Muscle of arm (tissue), 12 donors: ENCODE results near the gene CST4. TPM values are rescaled to one million over a fixed set of nuclear protein-coding genes. Genes with fewer than 3 reads are reported as not detected.
A peak's percentile ranks its signal among the peaks of the same experiment; 100 is the strongest.
"Not testable (repeated sequence)": the region's sequence is repeated elsewhere in the genome, so short reads cannot be mapped to it uniquely, and the experiment has no call there.

Experiments
- DNase-seq: peaks from one replicate; pipeline ENCODE4 v3.0.0-alpha.2; 2013
- polyA plus RNA-seq, 12 donors: library from polyadenylated mRNA; unstranded; fragments of 120-200 nt; gene quantifications; one replicate each; pipeline ENCODE4 v1.2.1, GENCODE V29; 2013; ENCODE audit not compliant: insufficient read length in 12 of 12

The CST4 gene
- polyA plus RNA-seq, 12 donors: not detected

- no peak for DNase-seq
These were observed 27.8 kb downstream of the CST4 start for GRCh38 chr20:23661002-23661429.

DNA sequence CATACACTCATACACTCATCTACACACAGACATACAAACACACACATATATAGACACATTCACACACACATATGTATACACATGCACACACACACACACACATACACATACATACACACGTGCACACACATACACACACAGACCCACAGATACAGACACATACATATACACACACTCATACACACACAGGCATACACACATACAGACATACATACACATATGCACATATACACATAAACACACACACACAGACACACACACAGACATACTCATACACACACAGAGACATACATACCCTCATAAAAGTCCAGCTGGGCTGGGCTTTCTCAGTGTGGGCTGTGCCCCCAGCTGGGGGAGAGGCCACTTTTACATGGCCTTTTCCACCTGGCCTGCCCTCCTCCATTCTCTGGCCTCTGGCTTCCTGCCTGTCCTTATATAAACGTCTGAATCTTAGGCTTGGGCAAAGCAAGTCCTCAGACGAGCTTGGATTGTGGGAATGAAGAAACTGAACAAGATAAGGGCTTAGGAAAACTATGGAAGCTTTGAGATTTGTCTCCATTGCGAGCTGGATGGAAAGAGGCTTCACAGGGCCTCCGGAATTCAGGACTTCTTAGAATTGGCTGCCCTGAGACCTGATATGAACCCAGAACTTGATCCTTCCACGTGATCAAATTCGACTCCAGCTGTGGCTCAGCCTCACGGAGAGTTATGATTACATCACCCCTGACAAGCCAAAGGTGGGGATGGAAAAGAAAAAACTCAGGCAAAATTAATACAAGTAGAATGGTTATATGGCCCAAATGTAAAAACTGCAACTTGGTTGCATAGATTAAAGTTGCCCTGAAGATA is 28.6 kb downstream of the CST4 start:
- DNase-seq: peak; percentile 48

DNA sequence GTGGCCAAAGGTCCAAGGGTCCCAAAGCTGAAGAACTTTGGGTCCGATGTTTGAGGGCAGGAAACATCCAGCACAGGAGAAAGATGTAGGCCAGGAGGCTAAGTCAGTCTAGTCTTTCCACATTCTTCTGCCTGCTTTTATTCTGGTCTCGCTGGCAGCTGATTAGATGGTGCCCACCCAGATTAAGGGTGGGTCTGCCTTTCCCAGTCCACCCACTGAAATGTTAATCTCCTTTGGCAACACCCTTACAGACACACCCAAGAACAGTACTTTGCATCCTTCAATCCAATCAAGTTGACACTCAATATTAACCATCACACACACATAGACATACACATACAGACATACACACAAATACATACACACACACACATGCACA is 29.2 kb downstream of the CST4 start:
- DNase-seq: not testable (repeated sequence)

DNA sequence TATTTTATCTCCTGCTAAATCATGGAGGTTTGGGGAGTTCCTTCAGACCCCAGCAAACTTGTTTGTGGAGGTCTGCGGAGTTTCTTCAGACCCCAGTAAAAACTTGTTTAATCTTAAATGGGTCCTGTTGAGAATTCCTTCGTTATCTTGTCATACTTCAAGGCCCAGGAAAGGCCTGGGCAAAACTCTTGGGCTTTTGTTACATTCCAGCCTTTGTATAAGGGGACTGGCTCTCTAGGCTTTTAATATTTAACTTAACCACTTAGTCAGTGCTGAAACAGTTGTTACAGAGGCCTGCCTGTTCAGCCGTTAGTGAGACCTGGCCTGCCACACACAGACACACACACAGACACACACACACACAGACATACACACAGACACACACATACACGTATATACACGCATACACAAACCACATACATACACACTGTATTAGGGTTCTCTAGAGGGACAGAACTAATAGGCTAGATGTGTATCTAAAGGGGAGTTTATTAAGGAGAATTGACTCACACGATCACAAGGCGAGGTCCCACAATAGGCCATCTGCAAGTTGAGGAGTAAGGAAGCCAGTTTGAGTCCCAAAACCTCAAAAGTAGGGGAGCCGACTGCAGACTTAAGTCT is 29.7 kb downstream of the CST4 start:
- DNase-seq: no peak

GRCh38 chr20:23658336-23658735 is 30.5 kb downstream of the CST4 start:
- no peak for DNase-seq

GRCh38 chr20:23657202-23657601 is 31.6 kb downstream of the CST4 start:
- DNase-seq: no peak

GRCh38 chr20:23656372-23656771 is 32.5 kb downstream of the CST4 start:
- DNase-seq: no peak

- peak; percentile 55 for DNase-seq
These were observed 33.2 kb downstream of the CST4 start for GRCh38 chr20:23655491-23656211.

DNA sequence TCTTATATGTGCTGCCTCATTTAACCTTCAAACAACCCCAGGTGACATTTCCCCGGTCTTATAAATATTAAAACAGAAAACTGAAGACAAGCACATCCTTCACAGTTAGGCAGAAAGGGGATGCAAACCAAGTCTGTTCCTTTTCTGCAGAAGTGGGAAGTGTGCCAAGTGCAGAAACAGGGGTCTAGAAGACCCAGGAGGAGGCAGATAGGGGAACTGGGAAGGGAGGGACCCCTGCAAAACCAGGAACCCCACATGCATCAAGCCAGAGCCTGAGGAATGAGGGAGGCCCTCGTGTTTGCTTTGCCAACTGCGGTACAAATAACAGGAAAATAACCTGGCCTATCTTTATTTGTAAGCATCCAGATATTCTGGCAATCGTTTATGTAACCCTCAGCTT is 34.1 kb downstream of the CST4 start:
- no peak for DNase-seq

DNA sequence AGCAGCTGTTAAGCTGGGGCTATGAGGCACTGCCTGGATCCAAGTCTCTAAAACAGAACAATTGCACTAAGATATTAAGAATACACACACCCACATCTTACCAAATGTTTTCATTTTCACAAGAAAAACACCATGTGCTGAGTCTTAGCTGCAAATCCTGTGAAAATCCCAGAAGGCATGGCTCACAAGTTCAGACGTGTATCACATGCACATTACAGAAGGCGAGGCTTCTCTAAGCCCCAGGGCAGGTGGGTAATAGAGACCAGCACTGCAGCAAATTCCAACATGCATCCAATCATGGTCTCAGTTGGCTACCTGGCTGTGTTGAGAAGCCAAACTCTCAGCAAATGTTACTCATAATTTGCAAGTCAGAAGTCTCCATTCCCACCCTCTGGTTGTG is 34.8 kb downstream of the CST4 start:
- DNase-seq: no peak

- DNase-seq: no peak
These were observed 35.4 kb downstream of the CST4 start for GRCh38 chr20:23653400-23653938.

- DNase-seq: no peak
These were observed 35.9 kb downstream of the CST4 start for GRCh38 chr20:23652926-23653325.

DNA sequence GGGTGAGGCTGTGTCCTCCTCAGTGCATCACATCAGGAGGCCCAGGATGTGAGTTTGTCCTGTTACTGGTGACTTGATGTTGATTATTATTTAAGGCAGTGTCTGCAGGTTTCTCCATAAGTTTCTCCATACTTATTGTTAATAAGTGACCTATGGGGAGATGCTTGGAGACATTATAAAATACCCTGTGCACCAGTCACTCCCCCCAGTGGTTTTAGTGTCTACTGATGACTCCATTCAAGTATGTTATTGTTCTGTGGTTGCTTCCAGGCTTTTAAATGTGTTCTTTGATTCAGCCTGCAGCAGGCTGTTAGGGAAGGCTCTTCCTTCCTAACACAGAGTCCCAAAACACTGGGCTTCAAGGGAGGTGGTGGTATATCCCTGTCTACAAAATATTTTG is 36.5 kb downstream of the CST4 start:
- DNase-seq: no peak

GRCh38 chr20:23651117-23651516 is 37.7 kb downstream of the CST4 start:
- no peak for DNase-seq

DNA sequence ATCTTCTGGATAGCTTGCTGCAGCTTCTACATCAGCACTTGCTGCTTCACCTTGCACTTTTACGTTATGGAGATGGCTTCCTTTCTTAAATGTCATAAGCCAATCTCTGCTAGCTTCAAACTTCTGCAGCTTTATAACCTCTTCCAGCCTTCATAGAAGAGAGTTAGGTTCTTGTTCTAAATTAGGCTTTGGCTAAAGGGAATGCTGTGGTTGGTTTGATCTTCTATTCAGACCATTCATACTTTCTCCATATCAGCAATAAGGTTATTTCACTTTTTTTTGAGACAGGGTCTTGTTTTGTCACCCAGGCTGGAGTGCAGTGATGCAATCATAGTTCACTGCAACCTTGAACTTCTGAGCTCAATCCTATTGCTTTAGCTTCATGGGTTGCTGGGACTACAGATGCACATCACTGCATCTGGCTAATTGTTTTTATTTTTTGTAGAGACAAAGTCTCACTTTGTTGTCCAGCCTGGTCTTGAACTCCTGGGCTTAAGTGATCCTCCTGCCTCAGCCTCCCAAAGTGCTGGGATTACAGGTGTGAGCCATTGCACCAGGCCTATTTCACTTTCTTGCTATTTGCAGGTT is 38.9 kb downstream of the CST4 start:
- DNase-seq: no peak

GRCh38 chr20:23649242-23649641 is 39.6 kb downstream of the CST4 start:
- DNase-seq: no peak

- DNase-seq: no peak
These were observed 41.5 kb downstream of the CST4 start for GRCh38 chr20:23647346-23647745.

- DNase-seq: no peak
These were observed 42.5 kb downstream of the CST4 start for GRCh38 chr20:23646106-23646873.

GRCh38 chr20:23645575-23645974 is 43.3 kb downstream of the CST4 start:
- no peak for DNase-seq

DNA sequence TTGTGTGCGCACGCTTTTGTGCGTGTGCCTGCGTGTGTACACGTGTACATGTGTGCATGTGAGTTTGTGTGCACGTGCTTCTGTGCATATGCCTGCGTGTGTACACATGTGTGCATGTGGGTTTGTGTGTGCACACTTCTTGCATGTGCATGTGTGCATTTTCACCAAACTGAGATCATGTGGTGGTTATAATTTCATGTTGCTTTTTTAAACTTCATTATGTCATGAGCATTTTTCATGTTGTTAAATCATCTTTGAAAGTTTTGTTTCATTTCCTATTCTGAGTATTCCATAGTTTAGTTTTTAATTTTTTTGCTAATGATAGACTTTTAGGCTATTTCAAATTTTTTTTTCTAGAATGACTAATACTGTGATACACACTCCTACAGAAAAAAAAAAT is 44.7 kb downstream of the CST4 start:
- no peak for DNase-seq

DNA sequence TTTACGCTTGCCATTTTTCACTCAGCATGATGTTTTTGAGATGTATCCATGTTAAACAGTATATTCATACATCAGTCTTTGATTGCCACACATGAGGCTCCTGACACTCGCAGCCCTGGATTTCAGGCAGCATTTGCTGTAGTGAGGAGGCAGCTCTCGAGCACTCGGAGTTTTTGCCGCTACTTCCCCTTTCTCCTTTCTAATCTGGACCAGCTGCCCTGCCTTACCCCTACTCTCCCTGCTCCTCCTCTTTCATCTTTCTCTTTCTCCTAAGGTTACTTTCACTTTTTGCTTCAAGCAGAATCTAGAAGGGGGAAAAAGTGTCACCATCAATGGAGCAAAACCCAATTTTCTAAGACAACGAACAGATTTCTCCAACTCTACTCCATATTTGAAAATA is 45.2 kb downstream of the CST4 start:
- DNase-seq: no peak
